Body of pancreas (tissue), 4 donors: Measurements from ENCODE around the gene SMCHD1.

Source experiments
- POLR2A ChIP-seq, 3 donors: fragments of 450-650 bp; IDR thresholded peaks; one replicate each; pipeline ENCODE4 v1.6.1; 2016; ENCODE audit warnings: antibody characterized with exemption in 3 of 3, mild to moderate bottlenecking in 2 of 3
- TF ChIP-seq, protein P1 (sequence below), 7 experiments: fragments of 450-650 bp in 4 of 7; fragments of 200-600 bp in 3 of 7; sonication (generic) in 3 of 7; IDR thresholded peaks; one replicate each; pipeline ENCODE4 v1.5.1; 2016 to 2019; ENCODE audit warnings: antibody characterized with exemption in 7 of 7

DNA sequence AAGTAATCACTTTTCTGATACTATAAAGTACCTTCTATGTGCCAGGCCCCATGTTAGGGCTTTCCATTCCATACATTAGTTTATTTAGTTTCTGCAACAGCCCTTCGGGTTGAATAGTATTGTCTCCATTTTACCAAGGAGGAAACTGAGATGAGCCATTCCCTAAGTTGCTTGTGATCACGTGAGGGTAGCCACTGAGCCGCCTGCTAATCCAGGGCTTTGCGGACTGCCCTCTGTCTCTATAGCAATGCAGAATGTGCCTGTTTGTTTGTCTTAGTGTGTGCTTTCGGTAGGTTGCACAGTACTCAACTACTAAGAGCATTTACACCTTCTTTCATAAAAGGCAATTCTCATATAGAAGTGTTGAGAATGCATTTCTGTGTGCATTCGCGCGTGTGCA, 196.2 kb downstream of the SMCHD1 start:
- TF ChIP-seq, protein P1, sequence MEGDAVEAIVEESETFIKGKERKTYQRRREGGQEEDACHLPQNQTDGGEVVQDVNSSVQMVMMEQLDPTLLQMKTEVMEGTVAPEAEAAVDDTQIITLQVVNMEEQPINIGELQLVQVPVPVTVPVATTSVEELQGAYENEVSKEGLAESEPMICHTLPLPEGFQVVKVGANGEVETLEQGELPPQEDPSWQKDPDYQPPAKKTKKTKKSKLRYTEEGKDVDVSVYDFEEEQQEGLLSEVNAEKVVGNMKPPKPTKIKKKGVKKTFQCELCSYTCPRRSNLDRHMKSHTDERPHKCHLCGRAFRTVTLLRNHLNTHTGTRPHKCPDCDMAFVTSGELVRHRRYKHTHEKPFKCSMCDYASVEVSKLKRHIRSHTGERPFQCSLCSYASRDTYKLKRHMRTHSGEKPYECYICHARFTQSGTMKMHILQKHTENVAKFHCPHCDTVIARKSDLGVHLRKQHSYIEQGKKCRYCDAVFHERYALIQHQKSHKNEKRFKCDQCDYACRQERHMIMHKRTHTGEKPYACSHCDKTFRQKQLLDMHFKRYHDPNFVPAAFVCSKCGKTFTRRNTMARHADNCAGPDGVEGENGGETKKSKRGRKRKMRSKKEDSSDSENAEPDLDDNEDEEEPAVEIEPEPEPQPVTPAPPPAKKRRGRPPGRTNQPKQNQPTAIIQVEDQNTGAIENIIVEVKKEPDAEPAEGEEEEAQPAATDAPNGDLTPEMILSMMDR (IDR thresholded peaks at IDR 0.05): no peak
- TF ChIP-seq POLR2A (IDR thresholded peaks at IDR 0.05): no peak
